H1 (cell line): Measurements from ENCODE around the gene RTTN.

ENCODE experiments used
- ASH2L ChIP-seq: fragments of 200-600, 300-600 bp; sonication (generic); IDR thresholded peaks from one replicate; pipeline ENCODE4 v1.7.1; 2017; ENCODE audit warnings: low read length
- BRCA1 ChIP-seq: IDR thresholded peaks from 2 replicates; pipeline ENCODE4 v1.6.1; 2012; ENCODE audit warnings: low read depth, low read length, improper control_type of control experiment
- CREB1 ChIP-seq: IDR thresholded peaks from 2 replicates; pipeline ENCODE4 v1.6.1; 2012; ENCODE audit warnings: inconsistent platforms
- EP300 ChIP-seq, 2 experiments: IDR thresholded peaks; 1 replicate in 1 of 2; 2 replicates in 1 of 2; pipeline ENCODE4 v1.6.1; 2011 to 2012; ENCODE audit warnings: low read depth in 2 of 2, low read length in 2 of 2, mild to moderate bottlenecking in 2 of 2, borderline replicate concordance in 1 of 2, inconsistent platforms in 1 of 2, moderate library complexity in 1 of 2
- EZH2 ChIP-seq: fragments of 200-600 bp; sonication (generic); IDR thresholded peaks from 2 replicates; pipeline ENCODE4 v1.7.1; 2012; ENCODE audit warnings: low read depth, mild to moderate bottlenecking, moderate library complexity, low read length, inconsistent platforms; ENCODE audit not compliant: severe bottlenecking
- GTF2F1 ChIP-seq: IDR thresholded peaks from 2 replicates; pipeline ENCODE4 v1.6.1; 2012; ENCODE audit warnings: low read depth, low read length, improper control_type of control experiment, borderline replicate concordance
- POLR2A ChIP-seq, 2 experiments: IDR thresholded peaks; 1 replicate in 1 of 2; 2 replicates in 1 of 2; pipeline ENCODE4 v1.6.1; 2011; ENCODE audit warnings: low read depth in 2 of 2, low read length in 2 of 2, mild to moderate bottlenecking in 2 of 2; ENCODE audit errors: control extremely low read depth in 1 of 2
- POLR2AphosphoS5 ChIP-seq: IDR thresholded peaks from 2 replicates; pipeline ENCODE4 v1.6.1; 2011; ENCODE audit warnings: low read depth, low read length
- TF ChIP-seq, protein P1 (sequence below), 3 experiments: IDR thresholded peaks; 1 replicate in 2 of 3; 2 replicates in 1 of 3; pipeline versions ENCODE4 v1.5.1 to v1.6.1; 2011; ENCODE audit warnings: low read length in 3 of 3, mild to moderate bottlenecking in 3 of 3, inconsistent platforms in 2 of 3, low read depth in 1 of 3, moderate library complexity in 1 of 3; ENCODE audit not compliant: insufficient read depth in 1 of 3; ENCODE audit errors: control extremely low read depth in 1 of 3
- TF ChIP-seq, protein P2 (sequence below): IDR thresholded peaks from 2 replicates; pipeline ENCODE4 v1.6.1; 2011; ENCODE audit warnings: low read depth, mild to moderate bottlenecking, low read length; ENCODE audit not compliant: insufficient read depth
- TF ChIP-seq, protein P3 (sequence below): IDR thresholded peaks from 2 replicates; pipeline ENCODE4 v1.6.1; 2012; ENCODE audit warnings: inconsistent platforms

DNA sequence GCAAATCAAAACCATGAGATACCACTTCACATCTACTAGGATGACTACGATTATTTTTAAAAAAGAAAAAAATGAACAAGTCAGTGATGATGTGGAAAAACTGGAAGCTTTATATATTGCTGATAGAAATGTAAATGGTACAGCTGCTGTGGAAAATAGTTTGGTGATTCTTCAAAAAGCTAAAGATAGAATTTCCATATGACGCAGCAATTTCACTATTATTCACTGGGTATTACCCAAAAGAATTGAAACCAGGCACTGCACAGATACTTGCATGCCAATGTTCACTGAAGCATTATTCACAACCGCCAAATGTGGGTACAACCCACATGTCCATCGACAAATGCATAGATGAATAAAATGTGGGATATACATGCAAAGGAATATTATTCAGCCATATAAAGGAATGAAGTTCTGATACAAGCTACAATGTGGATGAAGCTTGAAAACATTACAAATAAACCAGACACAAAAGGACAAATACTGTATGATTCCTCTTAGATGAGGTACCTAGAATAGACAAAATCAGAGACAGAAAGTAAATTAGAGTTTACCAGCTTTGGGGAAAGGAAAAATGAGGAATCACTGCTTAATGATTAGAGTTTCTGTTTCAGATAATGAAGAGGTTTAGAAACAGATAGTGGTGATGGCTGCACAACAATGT lies 11.1 kb downstream of the RTTN start:
- no peak for TF ChIP-seq EP300 (IDR thresholded peaks at IDR 0.05; ENCODE audit: borderline replicate concordance in 1 of 2, low read depth in 2 of 2, low read length in 2 of 2)
- no peak for TF ChIP-seq GTF2F1
- TF ChIP-seq, protein P1, sequence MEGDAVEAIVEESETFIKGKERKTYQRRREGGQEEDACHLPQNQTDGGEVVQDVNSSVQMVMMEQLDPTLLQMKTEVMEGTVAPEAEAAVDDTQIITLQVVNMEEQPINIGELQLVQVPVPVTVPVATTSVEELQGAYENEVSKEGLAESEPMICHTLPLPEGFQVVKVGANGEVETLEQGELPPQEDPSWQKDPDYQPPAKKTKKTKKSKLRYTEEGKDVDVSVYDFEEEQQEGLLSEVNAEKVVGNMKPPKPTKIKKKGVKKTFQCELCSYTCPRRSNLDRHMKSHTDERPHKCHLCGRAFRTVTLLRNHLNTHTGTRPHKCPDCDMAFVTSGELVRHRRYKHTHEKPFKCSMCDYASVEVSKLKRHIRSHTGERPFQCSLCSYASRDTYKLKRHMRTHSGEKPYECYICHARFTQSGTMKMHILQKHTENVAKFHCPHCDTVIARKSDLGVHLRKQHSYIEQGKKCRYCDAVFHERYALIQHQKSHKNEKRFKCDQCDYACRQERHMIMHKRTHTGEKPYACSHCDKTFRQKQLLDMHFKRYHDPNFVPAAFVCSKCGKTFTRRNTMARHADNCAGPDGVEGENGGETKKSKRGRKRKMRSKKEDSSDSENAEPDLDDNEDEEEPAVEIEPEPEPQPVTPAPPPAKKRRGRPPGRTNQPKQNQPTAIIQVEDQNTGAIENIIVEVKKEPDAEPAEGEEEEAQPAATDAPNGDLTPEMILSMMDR (IDR thresholded peaks at IDR 0.05; ENCODE audit: control extremely low read depth in 1 of 3, insufficient read depth in 1 of 3, low read depth in 1 of 3, low read length in 3 of 3): no peak
- no peak for TF ChIP-seq CREB1
- TF ChIP-seq, protein P2, sequence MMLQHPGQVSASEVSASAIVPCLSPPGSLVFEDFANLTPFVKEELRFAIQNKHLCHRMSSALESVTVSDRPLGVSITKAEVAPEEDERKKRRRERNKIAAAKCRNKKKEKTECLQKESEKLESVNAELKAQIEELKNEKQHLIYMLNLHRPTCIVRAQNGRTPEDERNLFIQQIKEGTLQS: no peak
- TF ChIP-seq, protein P3, sequence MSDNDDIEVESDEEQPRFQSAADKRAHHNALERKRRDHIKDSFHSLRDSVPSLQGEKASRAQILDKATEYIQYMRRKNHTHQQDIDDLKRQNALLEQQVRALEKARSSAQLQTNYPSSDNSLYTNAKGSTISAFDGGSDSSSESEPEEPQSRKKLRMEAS: no peak
- TF ChIP-seq BRCA1: no peak
- TF ChIP-seq ASH2L: no peak
- no peak for TF ChIP-seq EZH2
- no peak for TF ChIP-seq POLR2A (IDR thresholded peaks at IDR 0.05; ENCODE audit: control extremely low read depth in 1 of 2, low read depth in 2 of 2, low read length in 2 of 2)
- no peak for TF ChIP-seq POLR2AphosphoS5
